ENCODE results near the gene DAP.

DNA sequence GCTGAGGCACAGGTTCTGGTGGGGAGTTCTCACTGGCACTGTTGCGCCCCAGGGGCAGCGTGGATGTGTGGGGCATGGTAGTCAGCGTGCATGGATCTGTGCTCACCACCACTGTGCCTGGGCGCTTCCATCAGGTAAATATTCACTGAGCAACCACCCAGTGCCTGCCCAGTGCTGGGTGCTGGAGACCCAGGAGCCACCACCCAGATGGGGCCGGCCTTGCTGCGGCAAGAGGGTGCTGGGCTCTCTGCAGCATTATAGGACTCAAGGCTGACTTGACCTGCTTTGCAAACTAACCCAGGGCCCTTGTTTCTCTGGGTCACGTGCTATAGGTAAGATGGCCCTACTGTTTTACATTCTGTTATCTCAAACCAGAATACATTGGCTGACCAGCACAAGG is 60.5 kb downstream of the DAP start:
- TF ChIP-seq, protein P1, sequence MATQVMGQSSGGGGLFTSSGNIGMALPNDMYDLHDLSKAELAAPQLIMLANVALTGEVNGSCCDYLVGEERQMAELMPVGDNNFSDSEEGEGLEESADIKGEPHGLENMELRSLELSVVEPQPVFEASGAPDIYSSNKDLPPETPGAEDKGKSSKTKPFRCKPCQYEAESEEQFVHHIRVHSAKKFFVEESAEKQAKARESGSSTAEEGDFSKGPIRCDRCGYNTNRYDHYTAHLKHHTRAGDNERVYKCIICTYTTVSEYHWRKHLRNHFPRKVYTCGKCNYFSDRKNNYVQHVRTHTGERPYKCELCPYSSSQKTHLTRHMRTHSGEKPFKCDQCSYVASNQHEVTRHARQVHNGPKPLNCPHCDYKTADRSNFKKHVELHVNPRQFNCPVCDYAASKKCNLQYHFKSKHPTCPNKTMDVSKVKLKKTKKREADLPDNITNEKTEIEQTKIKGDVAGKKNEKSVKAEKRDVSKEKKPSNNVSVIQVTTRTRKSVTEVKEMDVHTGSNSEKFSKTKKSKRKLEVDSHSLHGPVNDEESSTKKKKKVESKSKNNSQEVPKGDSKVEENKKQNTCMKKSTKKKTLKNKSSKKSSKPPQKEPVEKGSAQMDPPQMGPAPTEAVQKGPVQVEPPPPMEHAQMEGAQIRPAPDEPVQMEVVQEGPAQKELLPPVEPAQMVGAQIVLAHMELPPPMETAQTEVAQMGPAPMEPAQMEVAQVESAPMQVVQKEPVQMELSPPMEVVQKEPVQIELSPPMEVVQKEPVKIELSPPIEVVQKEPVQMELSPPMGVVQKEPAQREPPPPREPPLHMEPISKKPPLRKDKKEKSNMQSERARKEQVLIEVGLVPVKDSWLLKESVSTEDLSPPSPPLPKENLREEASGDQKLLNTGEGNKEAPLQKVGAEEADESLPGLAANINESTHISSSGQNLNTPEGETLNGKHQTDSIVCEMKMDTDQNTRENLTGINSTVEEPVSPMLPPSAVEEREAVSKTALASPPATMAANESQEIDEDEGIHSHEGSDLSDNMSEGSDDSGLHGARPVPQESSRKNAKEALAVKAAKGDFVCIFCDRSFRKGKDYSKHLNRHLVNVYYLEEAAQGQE (IDR thresholded peaks at IDR 0.05; ENCODE audit: insufficient read depth in 1 of 2, low read depth in 2 of 2, low read length in 2 of 2), result no peak
- TF ChIP-seq POLR2AphosphoS5 (IDR thresholded peaks at IDR 0.05; ENCODE audit: low read depth, low read length) (no peak), TAF1 (IDR thresholded peaks at IDR 0.05; ENCODE audit: borderline replicate concordance, insufficient read depth, low read length) (no peak), SIN3A (IDR thresholded peaks at IDR 0.05; ENCODE audit: borderline replicate concordance, insufficient read depth, low read length) (no peak)
